PC-3 (cell line): ENCODE results near the gene FGF18. TPM values are rescaled to one million over a fixed set of nuclear protein-coding genes. Genes with fewer than 3 reads are reported as not detected.

Experiments used
- ATAC-seq: fragments of 200-7000 bp; cut with Tn5 transposase; 2 replicates; pipeline ENCODE4 v1.9.1; 2020; ENCODE audit warnings: mild to moderate bottlenecking, moderate library complexity
- BruUV-seq: library from RNA; stranded (reverse); fragments of 400-500 nt; replicated peaks from 2 replicates; lab custom pipeline; 2021; lab: Mats Ljungman, UMichigan
- CTCF ChIA-PET: fragments of 300-600 bp; sonication (Branson Sonifier 250); formaldehyde crosslinking; loops from one replicate; lab custom pipeline; 2022; ENCODE audit warnings: antibody characterized with exemption; lab: Charles Lee
- POLR2A ChIA-PET: fragments of 300-600 bp; sonication (Branson Sonifier 250); formaldehyde crosslinking; loops from one replicate; lab custom pipeline; 2022; ENCODE audit warnings: antibody characterized with exemption; ENCODE audit not compliant: unreplicated experiment; lab: Charles Lee
- DNase-seq: peaks from one replicate; pipeline ENCODE4 v3.0.0-alpha.2; 2015
- H2AFZ ChIP-seq: fragments of 300-600 bp; sonication (generic); 2 replicates; pipeline ENCODE4 v1.6.0; 2016; ENCODE audit warnings: antibody characterized with exemption, low read length
- H3F3A ChIP-seq: fragments of 300-600 bp; sonication (generic); one replicate; pipeline ENCODE4 v1.6.0; 2017; ENCODE audit warnings: antibody characterized with exemption, low read length, control low read depth, mild to moderate bottlenecking; ENCODE audit not compliant: unreplicated experiment
- H3K27ac ChIP-seq: fragments of 300-600 bp; sonication (generic); 2 replicates; pipeline ENCODE4 v1.5.1; 2016; ENCODE audit warnings: mild to moderate bottlenecking, low read length
- H3K27me3 ChIP-seq: fragments of 300-600 bp; sonication (generic); 2 replicates; pipeline ENCODE4 v1.6.1; 2016; ENCODE audit warnings: low read length, mixed read lengths
- H3K36me3 ChIP-seq: fragments of 300-600 bp; sonication (generic); 2 replicates; pipeline ENCODE4 v1.6.1; 2016; ENCODE audit warnings: low read depth, mixed run types, low read length, mixed read lengths
- H3K4me1 ChIP-seq: fragments of 300-600 bp; sonication (generic); 2 replicates; pipeline ENCODE4 v1.5.1; 2016; ENCODE audit warnings: low read length; ENCODE audit not compliant: insufficient read depth
- H3K4me2 ChIP-seq: fragments of 300-600 bp; sonication (generic); 2 replicates; pipeline ENCODE4 v1.6.0; 2016; ENCODE audit warnings: low read length
- H3K4me3 ChIP-seq: fragments of 300-600 bp; sonication (generic); 2 replicates; pipeline ENCODE4 v1.5.1; 2016; ENCODE audit warnings: mild to moderate bottlenecking, low read length, mixed read lengths
- H3K79me2 ChIP-seq: fragments of 300-600 bp; sonication (generic); 2 replicates; pipeline ENCODE4 v1.6.1; 2017; ENCODE audit warnings: low read length, mixed read lengths
- H3K9ac ChIP-seq: fragments of 300-600 bp; sonication (generic); 2 replicates; pipeline ENCODE4 v1.6.0; 2016; ENCODE audit warnings: mild to moderate bottlenecking, low read length
- H3K9me2 ChIP-seq: fragments of 300-600 bp; sonication (generic); replicated peaks from 2 replicates; pipeline ENCODE4 v1.6.1; 2016; ENCODE audit warnings: mixed run types, low read length, mixed read lengths
- H3K9me3 ChIP-seq: fragments of 300-600 bp; sonication (generic); 2 replicates; pipeline ENCODE4 v1.6.1; 2016; ENCODE audit warnings: low read length, mixed read lengths
- H4K20me1 ChIP-seq: fragments of 300-600 bp; sonication (generic); 2 replicates; pipeline ENCODE4 v1.6.1; 2016; ENCODE audit warnings: low read length, mixed read lengths
- EZH2 ChIP-seq: fragments of 300-600 bp; sonication (generic); IDR thresholded peaks from one replicate; pipeline ENCODE4 v1.6.1; 2017; ENCODE audit warnings: antibody characterized with exemption, mild to moderate bottlenecking, low read length; ENCODE audit not compliant: unreplicated experiment
- EZH2phosphoT487 ChIP-seq: fragments of 300-600 bp; sonication (generic); IDR thresholded peaks from 2 replicates; pipeline ENCODE4 v1.6.1; 2018; ENCODE audit warnings: mild to moderate bottlenecking, antibody characterized with exemption, low read length, borderline replicate concordance
- intact Hi-C: fragments of 100-400 bp; cut with micrococcal nuclease; formaldehyde crosslinking; loops from 2 replicates; pipeline ENCODE4 v1.9.0; 2023
- total RNA-seq: library from RNA; depleted of rRNA; stranded (reverse); fragments of >200 nt; gene quantifications from 2 replicates; pipeline ENCODE4 v1.2.3, GENCODE V29; 2014
- TF ChIP-seq, protein P1 (sequence below): fragments of 300-600 bp; sonication (generic); conservative IDR thresholded peaks from 2 replicates; pipeline ENCODE4 v1.5.1; 2017; ENCODE audit warnings: antibody characterized with exemption, low read depth, mild to moderate bottlenecking, low read length

The FGF18 gene
- total RNA-seq, 1 experiment from 2014 or later = 0.26 TPM

DNA sequence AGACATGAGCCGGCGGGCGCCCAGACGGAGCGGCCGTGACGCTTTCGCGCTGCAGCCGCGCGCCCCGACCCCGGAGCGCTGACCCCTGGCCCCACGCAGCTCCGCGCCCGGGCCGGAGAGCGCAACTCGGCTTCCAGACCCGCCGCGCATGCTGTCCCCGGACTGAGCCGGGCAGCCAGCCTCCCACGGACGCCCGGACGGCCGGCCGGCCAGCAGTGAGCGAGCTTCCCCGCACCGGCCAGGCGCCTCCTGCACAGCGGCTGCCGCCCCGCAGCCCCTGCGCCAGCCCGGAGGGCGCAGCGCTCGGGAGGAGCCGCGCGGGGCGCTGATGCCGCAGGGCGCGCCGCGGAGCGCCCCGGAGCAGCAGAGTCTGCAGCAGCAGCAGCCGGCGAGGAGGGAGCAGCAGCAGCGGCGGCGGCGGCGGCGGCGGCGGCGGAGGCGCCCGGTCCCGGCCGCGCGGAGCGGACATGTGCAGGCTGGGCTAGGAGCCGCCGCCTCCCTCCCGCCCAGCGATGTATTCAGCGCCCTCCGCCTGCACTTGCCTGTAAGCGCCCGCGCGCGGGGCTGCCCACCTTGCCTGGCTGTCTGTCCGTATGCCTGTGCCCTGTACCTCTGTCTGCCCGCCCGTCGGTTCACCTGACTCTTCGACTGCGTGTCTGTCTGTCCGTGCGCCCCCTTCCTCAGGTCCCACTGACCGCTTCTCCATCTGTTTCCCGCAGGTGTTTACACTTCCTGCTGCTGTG, 412 bp downstream of the FGF18 start:
- no peak for DNase-seq
- Histone ChIP-seq H3K4me1 (peaks cover 15% of the 10 kb centered on the region), H3K4me2 (peak overlapping the region; percentile 84), H2AFZ (no peak overlapping the region), H3K9ac (no peak overlapping the region), H3K27ac (no peak overlapping the region), H3K79me2 (no peaks in the 10 kb centered on the region), H3K27me3 (peaks cover 24% of the 10 kb centered on the region), H3K4me3 (peak overlapping the region; percentile 61; the same call in 1 of the 2 replicates), H3K9me3 (no peaks in the 10 kb centered on the region), H4K20me1 (peaks cover 24% of the 10 kb centered on the region), H3F3A (no peaks in the 10 kb centered on the region), H3K9me2 (no peaks in the 10 kb centered on the region), H3K36me3 (no peaks in the 10 kb centered on the region)
- no TSS peak for BruUV-seq
- peak; percentile 7 for ATAC-seq
- ChIA-PET CTCF (interaction anchor here (0.6 to 1.1 kb wide), 2 partner anchors 34 to 210 kb away, joined by 3 to 5 read pairs; no protein-coding TSS in a partner anchor), POLR2A (no interaction called here)
- intact Hi-C loops = loop anchor here (2.0 to 10.0 kb wide), 2 partner anchors 431 to 625 kb away; no protein-coding TSS in a partner anchor
- TF ChIP-seq, protein P1, sequence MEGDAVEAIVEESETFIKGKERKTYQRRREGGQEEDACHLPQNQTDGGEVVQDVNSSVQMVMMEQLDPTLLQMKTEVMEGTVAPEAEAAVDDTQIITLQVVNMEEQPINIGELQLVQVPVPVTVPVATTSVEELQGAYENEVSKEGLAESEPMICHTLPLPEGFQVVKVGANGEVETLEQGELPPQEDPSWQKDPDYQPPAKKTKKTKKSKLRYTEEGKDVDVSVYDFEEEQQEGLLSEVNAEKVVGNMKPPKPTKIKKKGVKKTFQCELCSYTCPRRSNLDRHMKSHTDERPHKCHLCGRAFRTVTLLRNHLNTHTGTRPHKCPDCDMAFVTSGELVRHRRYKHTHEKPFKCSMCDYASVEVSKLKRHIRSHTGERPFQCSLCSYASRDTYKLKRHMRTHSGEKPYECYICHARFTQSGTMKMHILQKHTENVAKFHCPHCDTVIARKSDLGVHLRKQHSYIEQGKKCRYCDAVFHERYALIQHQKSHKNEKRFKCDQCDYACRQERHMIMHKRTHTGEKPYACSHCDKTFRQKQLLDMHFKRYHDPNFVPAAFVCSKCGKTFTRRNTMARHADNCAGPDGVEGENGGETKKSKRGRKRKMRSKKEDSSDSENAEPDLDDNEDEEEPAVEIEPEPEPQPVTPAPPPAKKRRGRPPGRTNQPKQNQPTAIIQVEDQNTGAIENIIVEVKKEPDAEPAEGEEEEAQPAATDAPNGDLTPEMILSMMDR = no peak
- TF ChIP-seq EZH2phosphoT487 = no peak
- no peak for TF ChIP-seq EZH2

DNA sequence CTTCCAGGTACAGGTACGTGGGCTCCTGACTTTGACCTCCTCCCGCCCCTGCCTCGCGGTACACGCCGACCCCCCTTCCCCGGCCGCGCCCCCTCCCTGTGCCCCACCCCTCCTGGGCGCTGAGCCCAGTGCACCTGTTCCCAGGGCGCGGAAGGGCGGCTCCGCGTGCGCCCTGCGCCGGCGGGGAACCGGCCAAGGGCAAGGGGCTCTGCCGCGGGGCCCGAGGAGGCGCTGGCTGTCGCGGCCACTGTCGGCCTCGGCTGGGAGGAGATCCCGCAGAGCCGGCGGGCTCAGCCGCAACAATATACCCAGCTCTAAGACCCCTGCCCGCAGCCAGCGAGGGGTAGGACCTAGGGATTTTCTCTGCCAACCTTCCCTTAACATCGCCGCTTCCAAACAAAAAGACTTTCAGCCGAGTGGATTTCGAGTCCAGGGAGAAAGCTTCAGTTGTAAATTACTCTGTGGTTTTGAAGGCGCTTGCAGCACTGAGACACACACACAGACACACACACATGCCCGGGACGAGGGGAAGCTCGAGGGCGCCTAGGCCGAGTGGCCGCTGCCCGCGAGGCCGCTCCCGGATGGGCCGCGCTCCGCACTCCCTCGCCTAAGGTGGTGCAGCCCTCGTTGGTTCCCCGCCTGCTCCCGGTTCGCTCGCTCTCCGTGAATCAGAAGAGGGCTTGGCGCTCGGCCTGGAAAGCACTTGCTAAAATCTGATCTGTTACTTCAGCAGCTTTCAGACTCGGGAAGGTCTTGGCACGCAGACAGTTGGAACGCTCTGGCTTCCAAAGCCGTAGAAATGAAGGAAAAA, 1.2 kb downstream of the FGF18 start:
- no peak overlapping the region for H2AFZ ChIP-seq
- TF ChIP-seq, protein P1 = no peak
- TF ChIP-seq EZH2 (peak; percentile 97), EZH2phosphoT487 (peak; percentile 76; the same call in 1 of the 2 replicates)
- H4K20me1 ChIP-seq = peaks cover 24% of the 10 kb centered on the region
- peaks cover 15% of the 10 kb centered on the region for H3K4me1 ChIP-seq
- intact Hi-C loops = no loop called here
- ChIA-PET POLR2A (no interaction called here), CTCF (no interaction called here)
- no peaks in the 10 kb centered on the region for H3K36me3 ChIP-seq
- DNase-seq (peak; percentile 56), ATAC-seq (no peak)
- no peaks in the 10 kb centered on the region for H3K9me2 ChIP-seq
- no peak overlapping the region for H3K27ac ChIP-seq
- H3K4me3 ChIP-seq = peak overlapping the region; percentile 34
- peak overlapping the region; percentile 59 for H3K4me2 ChIP-seq
- H3K79me2 ChIP-seq = no peaks in the 10 kb centered on the region
- BruUV-seq = no TSS peak
- H3K9ac ChIP-seq = no peak overlapping the region
- H3K27me3 ChIP-seq = peaks cover 24% of the 10 kb centered on the region
- no peaks in the 10 kb centered on the region for H3F3A ChIP-seq
- H3K9me3 ChIP-seq = no peaks in the 10 kb centered on the region
